Spleen (tissue), 7 donors: Measurements from ENCODE around the gene BMF.

Experiments used
- CTCF ChIP-seq, 11 experiments: fragments of 200-600 bp in 7 of 11; fragments of 450-650 bp in 4 of 11; sonication (generic) in 4 of 11; IDR thresholded peaks in 8 of 11; conservative IDR thresholded peaks in 3 of 11; 1 replicate in 7 of 11; 2 replicates in 4 of 11; pipeline versions ENCODE4 v1.4.0 to v1.8.0; 2016 to 2021; ENCODE audit warnings: antibody characterized with exemption in 11 of 11, inconsistent platforms in 4 of 11, mild to moderate bottlenecking in 1 of 11
- POLR2A ChIP-seq, 3 donors: fragments of 450-650 bp; IDR thresholded peaks; one replicate each; pipeline ENCODE4 v1.5.1; 2017; ENCODE audit warnings: antibody characterized with exemption in 3 of 3, mild to moderate bottlenecking in 1 of 3
- donor health status: DM: no; HTN: no; CAD: no; lungs with moderate emphysema.
- donor health status: DM: no; HTN: no; CAD: no.
- donor health status: DM: no; HTN: no; CAD: no.

- no peak for TF ChIP-seq POLR2A (IDR thresholded peaks at IDR 0.05)
- TF ChIP-seq CTCF (IDR thresholded peaks at IDR 0.05 in 8 of 11, conservative IDR thresholded peaks at IDR 0.05 in 3 of 11): no peak
Measured at GRCh38 chr15:40100123-40100946, 8.3 kb downstream of the BMF start.
